ENCODE results near the gene ENTR1.
A peak's percentile ranks its signal among the peaks of the same experiment; 100 is the strongest.

The ENTR1 gene

GRCh38 chr9:136368190-136368589 is 42.2 kb downstream of the ENTR1 start:
- Histone ChIP-seq H3K27me3 (ENCODE audit: insufficient read depth, low read depth, severe bottlenecking) (no peaks in the 10 kb centered on the region), H3K9me3 (ENCODE audit: severe bottlenecking) (peaks cover 3% of the 10 kb centered on the region), H3K4me3 (ENCODE audit: low read depth, low read length) (no peak overlapping the region), H3K36me3 (peaks cover 31% of the 10 kb centered on the region), H3K27ac (peak overlapping the region; percentile 33)
- DNase-seq: peak; percentile 48
- no peak for TF ChIP-seq CTCF (IDR thresholded peaks at IDR 0.05; ENCODE audit: low read depth, low read length)

GRCh38 chr9:136367296-136368145 is 42.9 kb downstream of the ENTR1 start:
- H3K4me3 ChIP-seq (ENCODE audit: low read depth, low read length): no peak overlapping the region
- H3K27me3 ChIP-seq (ENCODE audit: insufficient read depth, low read depth, severe bottlenecking): no peaks in the 10 kb centered on the region
- peak overlapping the region; percentile 81 for H3K27ac ChIP-seq
- no peak for TF ChIP-seq CTCF (IDR thresholded peaks at IDR 0.05; ENCODE audit: low read depth, low read length)
- no peak for DNase-seq
- H3K36me3 ChIP-seq: peaks cover 31% of the 10 kb centered on the region
- peaks cover 3% of the 10 kb centered on the region for H3K9me3 ChIP-seq (ENCODE audit: severe bottlenecking)

GRCh38 chr9:136366826-136367225 is 43.6 kb downstream of the ENTR1 start:
- Histone ChIP-seq H3K9me3 (ENCODE audit: severe bottlenecking) (peaks cover 3% of the 10 kb centered on the region), H3K36me3 (peaks cover 31% of the 10 kb centered on the region), H3K27ac (peak overlapping the region; percentile 81), H3K4me3 (ENCODE audit: low read depth, low read length) (no peak overlapping the region), H3K27me3 (ENCODE audit: insufficient read depth, low read depth, severe bottlenecking) (no peaks in the 10 kb centered on the region)
- TF ChIP-seq CTCF (IDR thresholded peaks at IDR 0.05; ENCODE audit: low read depth, low read length): no peak
- DNase-seq: no peak

- TF ChIP-seq CTCF (IDR thresholded peaks at IDR 0.05; ENCODE audit: low read depth, low read length): no peak
- Histone ChIP-seq H3K4me3 (ENCODE audit: low read depth, low read length) (no peak overlapping the region), H3K27me3 (ENCODE audit: insufficient read depth, low read depth, severe bottlenecking) (no peaks in the 10 kb centered on the region), H3K36me3 (peaks cover 27% of the 10 kb centered on the region), H3K9me3 (ENCODE audit: severe bottlenecking) (peaks cover 3% of the 10 kb centered on the region), H3K27ac (peak overlapping the region; percentile 81)
- no peak for DNase-seq
Observed at GRCh38 chr9:136365775-136366222, 44.6 kb downstream of the ENTR1 start.

GRCh38 chr9:136364942-136365774 is 45.3 kb downstream of the ENTR1 start:
- 0 out of 2 replicates have a peak, but pooled peaks have one; percentile 10 for TF ChIP-seq CTCF (IDR thresholded peaks at IDR 0.05; ENCODE audit: low read depth, low read length)
- peaks cover 21% of the 10 kb centered on the region for H3K36me3 ChIP-seq
- DNase-seq: peak; percentile 88
- peaks cover 3% of the 10 kb centered on the region for H3K9me3 ChIP-seq (ENCODE audit: severe bottlenecking)
- H3K4me3 ChIP-seq (ENCODE audit: low read depth, low read length): no peak overlapping the region
- peak overlapping the region; percentile 81 for H3K27ac ChIP-seq
- no peaks in the 10 kb centered on the region for H3K27me3 ChIP-seq (ENCODE audit: insufficient read depth, low read depth, severe bottlenecking)

Data from WERI-Rb-1 (cell line).